DMS79 treated with DMSO at 0.1 percent for 48 hours (cell line): Measurements from ENCODE around the gene UNC93A.

Experiments
- DNase-seq: peaks from one replicate; lab custom pipeline; 2025; lab: John Stamatoyannopoulos, UW

The UNC93A gene

DNA sequence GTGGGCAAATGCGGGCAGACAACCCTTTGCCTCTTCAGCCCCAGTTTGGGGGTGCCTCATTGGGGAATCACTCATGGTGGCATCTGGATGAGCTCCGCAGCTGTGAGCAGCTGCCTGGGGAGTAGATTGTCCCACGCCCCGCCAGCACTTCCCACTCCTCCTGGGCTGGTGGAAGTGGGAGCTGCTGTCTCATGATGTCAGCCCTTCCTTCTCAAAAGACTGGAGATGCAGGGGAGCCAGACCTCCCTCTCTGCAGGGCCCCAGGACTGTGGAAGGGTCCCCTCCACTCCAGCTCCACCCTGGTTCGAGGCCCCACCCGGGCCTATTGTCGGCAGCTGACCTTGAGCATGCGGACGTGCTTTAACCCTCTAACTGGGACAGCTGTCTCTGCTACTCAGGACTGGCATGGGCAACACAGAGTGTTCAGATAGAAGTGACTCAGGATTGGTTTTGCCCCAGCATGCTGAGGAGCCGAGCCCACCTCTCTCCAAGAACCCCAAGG is 2.0 kb downstream of the UNC93A start:
- DNase-seq, result no peak

DNA sequence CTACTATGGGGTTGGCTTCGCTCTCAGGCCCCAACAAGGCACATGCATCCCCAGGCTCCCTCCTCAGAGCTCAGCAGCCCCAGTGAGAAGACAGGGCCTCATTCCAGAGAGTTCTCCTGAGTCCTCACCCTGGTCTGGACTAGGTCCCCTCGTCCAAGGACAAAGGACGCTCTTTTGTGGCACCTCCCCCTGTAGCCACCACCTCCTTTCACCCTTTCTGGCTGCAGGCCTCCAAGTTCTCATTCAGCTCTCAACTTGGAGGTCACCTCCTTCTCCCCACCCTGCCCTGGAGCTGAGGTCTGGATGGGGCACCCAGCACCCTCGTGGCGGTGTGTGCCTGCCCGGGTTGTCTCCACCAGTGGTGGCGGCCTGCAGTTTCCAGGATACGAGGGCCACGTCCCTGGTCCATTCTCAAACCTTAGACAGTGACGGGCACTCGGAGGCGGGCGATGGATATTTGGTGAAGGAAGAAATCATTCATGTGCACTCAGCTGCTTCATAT is 2.5 kb downstream of the UNC93A start:
- DNase-seq, result no peak

- DNase-seq, result no peak
These were observed 3.1 kb downstream of the UNC93A start for GRCh38 chr6:167294241-167294640.

GRCh38 chr6:167294651-167295494 is 3.8 kb downstream of the UNC93A start:
- DNase-seq, result no peak

DNA sequence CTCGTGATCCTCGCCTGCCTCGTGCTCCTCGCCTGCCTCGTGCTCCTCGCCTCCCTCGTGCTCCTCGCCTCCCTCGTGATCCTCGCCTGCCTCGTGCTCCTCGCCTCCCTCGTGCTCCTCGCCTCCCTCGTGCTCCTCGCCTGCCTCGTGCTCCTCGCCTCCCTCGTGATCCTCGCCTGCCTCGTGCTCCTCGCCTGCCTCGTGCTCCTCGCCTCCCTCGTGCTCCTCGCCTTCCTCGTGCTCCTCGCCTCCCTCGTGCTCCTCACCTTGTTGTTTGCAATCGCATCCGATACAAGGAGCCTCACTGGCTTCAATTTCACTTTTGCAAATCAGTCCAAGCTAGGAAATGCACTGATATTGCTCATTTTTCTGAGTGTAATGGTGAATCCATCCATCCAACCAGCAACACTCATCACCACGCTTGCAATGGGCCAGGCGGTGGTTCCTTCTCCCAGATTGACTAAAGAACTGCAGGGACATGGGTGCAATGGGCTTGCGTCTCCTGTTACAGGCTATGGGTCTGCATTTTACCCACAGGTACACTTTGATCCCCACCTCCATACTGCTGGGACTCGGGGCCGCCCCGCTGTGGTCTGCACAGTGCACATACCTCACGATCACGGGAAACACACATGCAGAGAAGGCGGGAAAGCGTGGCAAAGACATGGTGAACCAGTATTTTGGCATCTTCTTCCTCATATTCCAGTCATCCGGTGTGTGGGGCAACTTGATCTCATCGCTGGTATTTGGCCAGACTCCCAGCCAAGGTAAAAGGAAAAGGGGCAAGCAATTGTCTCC is 4.6 kb downstream of the UNC93A start:
- DNase-seq, result no peak

GRCh38 chr6:167296293-167296690 is 5.2 kb downstream of the UNC93A start:
- DNase-seq, result no peak

DNA sequence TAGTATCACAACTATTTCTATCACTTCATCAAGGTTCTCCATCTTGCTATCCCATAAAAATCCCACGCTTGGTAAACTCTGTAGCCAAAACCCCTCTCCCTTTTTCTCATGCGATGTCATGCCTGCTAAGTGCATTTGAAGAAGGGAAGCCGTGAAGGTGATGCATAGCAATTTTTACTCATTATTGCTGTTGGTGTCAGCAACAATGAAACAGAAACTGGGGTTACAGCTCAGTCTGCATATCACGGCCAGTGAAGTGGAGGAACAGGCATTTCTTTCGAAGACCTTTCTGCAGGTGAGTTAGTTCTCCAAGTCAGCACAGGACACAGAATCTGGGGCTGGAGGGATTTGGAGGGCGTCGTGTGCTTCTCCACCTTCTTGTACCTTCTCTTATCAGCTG is 5.8 kb downstream of the UNC93A start:
- no peak for DNase-seq

- no peak for DNase-seq
These were observed 7.0 kb downstream of the UNC93A start for GRCh38 chr6:167298127-167298526.

DNA sequence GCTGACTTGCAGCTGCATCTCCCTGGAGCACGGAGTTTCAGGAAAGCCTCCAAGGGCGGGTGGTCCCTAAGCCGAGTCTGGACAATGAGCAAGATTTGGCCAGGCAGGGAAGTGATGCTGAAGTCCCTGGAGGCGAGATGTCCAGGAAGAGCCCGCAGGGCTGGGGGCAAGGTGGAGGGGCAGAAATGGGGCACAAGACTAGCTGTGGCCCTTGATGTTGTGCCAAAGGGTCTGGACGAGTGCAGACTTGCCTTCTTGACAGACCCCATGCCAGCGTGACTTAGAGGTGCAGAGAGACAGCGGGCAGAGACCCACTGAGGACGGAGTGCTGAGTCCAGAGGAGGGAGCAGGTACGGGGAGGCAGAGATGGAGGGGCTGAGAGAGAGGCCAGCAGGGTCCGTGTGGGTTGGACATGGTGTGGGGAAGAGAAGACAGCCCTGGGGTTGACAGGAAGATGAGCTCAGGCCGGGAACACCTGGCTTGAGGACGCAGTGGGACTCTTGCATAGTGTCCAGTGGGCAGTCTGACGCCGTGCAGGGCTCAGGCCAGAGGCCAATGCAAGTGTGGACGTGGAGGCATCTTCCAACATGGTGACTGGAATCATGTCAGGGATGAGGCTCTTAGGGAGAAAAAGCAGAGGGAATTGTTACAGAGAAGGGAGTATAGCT is 8.7 kb downstream of the UNC93A start:
- DNase-seq, result no peak

GRCh38 chr6:167300902-167301777 is 10.0 kb downstream of the UNC93A start:
- no peak for DNase-seq

GRCh38 chr6:167302074-167302473 is 11.0 kb downstream of the UNC93A start:
- DNase-seq, result no peak

DNA sequence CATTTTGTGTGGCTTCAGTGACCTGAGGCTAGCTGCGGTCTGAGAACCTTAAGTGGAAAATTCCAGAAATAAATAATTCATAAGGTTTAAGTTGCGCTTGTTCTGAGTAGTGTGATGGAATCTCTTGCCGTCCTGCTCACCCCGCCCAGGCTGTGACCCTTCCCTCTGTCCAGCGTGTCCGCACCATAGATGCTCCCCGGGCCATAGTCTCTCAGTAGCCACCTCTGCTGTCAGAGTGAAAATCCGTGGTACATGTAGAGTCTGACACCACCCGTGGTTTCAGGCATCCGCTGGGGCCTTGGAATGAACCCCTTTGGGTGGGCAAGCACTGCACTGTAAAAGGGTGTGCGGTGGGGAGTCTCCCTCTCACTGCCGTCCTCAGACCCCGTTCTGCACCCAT is 11.7 kb downstream of the UNC93A start:
- DNase-seq, result no peak

DNA sequence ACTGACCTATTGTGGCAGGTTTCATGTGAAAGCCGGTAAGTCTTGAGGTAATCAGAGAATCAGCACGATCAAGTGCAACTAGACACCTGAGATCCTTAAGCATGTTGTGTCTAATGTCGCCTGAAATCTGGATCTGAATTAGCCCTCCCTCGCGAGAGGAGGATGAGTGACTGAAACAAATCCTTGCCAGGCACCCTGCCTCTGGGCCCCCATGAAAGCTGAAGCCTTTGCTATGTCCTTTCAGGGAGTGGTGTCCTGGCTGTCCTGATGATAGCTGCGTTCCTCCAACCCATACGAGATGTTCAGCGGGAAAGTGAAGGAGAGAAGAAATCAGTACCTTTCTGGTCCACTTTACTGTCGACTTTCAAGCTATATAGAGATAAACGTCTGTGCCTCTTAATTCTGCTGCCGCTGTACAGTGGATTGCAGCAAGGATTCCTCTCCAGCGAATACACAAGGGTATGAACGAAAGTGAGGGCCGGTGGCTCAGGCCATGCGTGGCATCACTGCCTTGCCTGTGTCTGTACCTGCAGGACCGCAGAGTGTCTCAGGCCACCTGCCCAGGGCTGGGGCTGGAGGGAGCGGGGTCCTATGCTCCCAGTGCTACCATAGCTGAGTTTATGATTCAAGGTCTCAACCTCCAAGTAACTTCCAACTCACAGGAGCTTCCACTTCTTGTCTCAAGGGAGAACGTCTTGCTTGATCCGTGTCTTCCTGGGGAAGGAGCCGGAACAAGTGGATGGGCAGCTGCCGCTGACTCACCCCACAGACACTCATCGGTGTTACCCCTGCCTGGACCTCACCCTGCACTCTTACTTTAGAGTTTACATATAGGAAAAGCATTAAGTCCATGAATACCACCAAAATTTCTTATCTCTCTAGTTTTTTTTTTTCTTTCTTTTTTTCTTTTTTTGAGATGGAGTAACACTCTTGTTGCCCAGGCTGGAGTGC is 12.8 kb downstream of the UNC93A start:
- DNase-seq, result no peak

- DNase-seq, result no peak
These were observed 13.8 kb downstream of the UNC93A start for GRCh38 chr6:167304912-167305311.

DNA sequence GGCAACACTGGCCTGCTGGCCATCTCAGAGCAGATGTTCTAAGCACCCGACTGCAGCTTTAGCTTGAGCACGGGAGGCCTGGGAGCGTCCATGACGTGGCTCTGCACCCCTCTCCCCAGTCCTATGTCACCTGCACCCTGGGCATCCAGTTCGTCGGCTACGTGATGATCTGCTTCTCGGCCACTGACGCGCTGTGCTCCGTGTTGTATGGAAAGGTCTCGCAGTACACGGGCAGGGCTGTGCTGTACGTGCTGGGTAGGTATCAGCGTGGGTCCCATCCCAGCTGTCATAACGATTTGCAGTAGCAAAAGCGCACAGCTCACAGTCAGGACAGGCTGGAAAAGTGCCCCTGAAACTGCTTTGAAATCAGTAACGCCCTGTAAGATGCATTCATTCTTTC is 14.7 kb downstream of the UNC93A start:
- no peak for DNase-seq

GRCh38 chr6:167306401-167306998 is 15.4 kb downstream of the UNC93A start:
- no peak for DNase-seq

GRCh38 chr6:167307342-167307955 is 16.3 kb downstream of the UNC93A start:
- no peak for DNase-seq

DNA sequence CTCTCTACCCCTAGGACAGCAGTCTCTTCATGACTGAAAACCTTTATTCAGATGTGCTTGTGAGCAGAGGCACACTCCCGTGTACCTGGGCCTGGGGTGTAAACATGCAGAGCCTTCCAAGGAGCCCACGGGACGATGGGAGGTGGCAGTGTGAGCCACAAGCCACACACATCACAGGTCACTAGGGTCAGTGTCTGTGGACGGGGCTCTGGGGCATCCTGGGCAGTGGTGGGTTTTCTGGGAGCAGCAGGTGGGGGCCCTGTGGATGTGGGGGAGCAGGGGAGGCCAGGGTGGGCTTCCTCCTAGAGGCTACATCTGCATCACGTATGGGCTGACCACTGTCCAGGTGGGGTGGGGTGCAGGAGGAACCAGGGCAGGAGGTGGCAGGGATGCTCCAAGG is 17.1 kb downstream of the UNC93A start:
- DNase-seq, result no peak
